Left renal pelvis (tissue), 4 donors: Measurements from ENCODE around the gene HSD3B7. TPM values are rescaled to one million over a fixed set of nuclear protein-coding genes. Genes with fewer than 3 reads are reported as not detected.

Source experiments
- DNase-seq, 4 donors: peaks; one replicate each; pipeline ENCODE4 v3.0.0-alpha.2; 2013; ENCODE audit warnings: low read depth in 4 of 4, low spot score in 3 of 4
- polyA plus RNA-seq, 4 donors: library from polyadenylated mRNA; unstranded; fragments of 120-200 nt; gene quantifications; one replicate each; pipeline ENCODE4 v1.2.1, GENCODE V29; 2013; ENCODE audit not compliant: insufficient read length in 4 of 4

HSD3B7 gene
- polyA plus RNA-seq, 4 donors: 6.7 to 11.8 (median 8.9) TPM

GRCh38 chr16:30956601-30957455 lies 28.2 kb upstream of the HSD3B7 start:
- peak in 1 of 4 donors; percentile 70 for DNase-seq

GRCh38 chr16:30957456-30958174 lies 27.4 kb upstream of the HSD3B7 start, which contains the start of gene SETD1A:
Gene SETD1A, plus strand, starts transcription at chr16:30957754. Its CDS starts 978 bp downstream, at chr16:30958732.
- peak; percentile 87 to 93 (median 89) for DNase-seq

- no peak for DNase-seq
Observed at GRCh38 chr16:30958175-30959079, 26.6 kb upstream of the HSD3B7 start.

GRCh38 chr16:30961384-30961783 lies 23.6 kb upstream of the HSD3B7 start:
- DNase-seq: no peak

GRCh38 chr16:30963925-30964511 lies 21.0 kb upstream of the HSD3B7 start:
- no peak for DNase-seq

- DNase-seq: no peak
Observed at GRCh38 chr16:30964574-30965226, 20.3 kb upstream of the HSD3B7 start.

- no peak for DNase-seq
Observed at GRCh38 chr16:30965436-30965835, 19.6 kb upstream of the HSD3B7 start.

- DNase-seq: no peak
Observed at GRCh38 chr16:30966033-30966619, 18.9 kb upstream of the HSD3B7 start.

- DNase-seq: no peak
Observed at GRCh38 chr16:30967795-30968194, 17.2 kb upstream of the HSD3B7 start.

- DNase-seq: no peak
Observed at GRCh38 chr16:30969246-30969842, 15.7 kb upstream of the HSD3B7 start.

- no peak for DNase-seq
Observed at GRCh38 chr16:30971298-30971697, 13.7 kb upstream of the HSD3B7 start.

GRCh38 chr16:30972872-30973271 lies 12.1 kb upstream of the HSD3B7 start:
- DNase-seq: no peak

- DNase-seq: no peak
Observed at GRCh38 chr16:30974348-30974747, 10.7 kb upstream of the HSD3B7 start.

- no peak for DNase-seq
Observed at GRCh38 chr16:30976486-30976885, 8.5 kb upstream of the HSD3B7 start.

GRCh38 chr16:30977502-30977901 lies 7.5 kb upstream of the HSD3B7 start:
- DNase-seq: no peak

GRCh38 chr16:30979170-30980022 lies 5.6 kb upstream of the HSD3B7 start:
- DNase-seq: no peak

- DNase-seq: no peak
Observed at GRCh38 chr16:30980023-30980371, 5.0 kb upstream of the HSD3B7 start.

- no peak for DNase-seq
Observed at GRCh38 chr16:30980434-30980833, 4.6 kb upstream of the HSD3B7 start.
